GM19238 (cell line): ENCODE results near the gene CLMP.
"Not testable (repeated sequence)": the region's sequence is repeated elsewhere in the genome, so short reads cannot be mapped to it uniquely, and the experiment has no call there.

Source experiments
- DNase-seq: peaks from one replicate; pipeline ENCODE4 v3.0.0; 2011; ENCODE audit warnings: low spot score; ENCODE audit not compliant: insufficient read length

CLMP gene

GRCh38 chr11:123218451-123218850 is 23.4 kb upstream of the CLMP start:
- no peak for DNase-seq

GRCh38 chr11:123217897-123218296 is 22.8 kb upstream of the CLMP start:
- DNase-seq, result no peak

GRCh38 chr11:123216249-123216648 is 21.2 kb upstream of the CLMP start:
- DNase-seq, result no peak

DNA sequence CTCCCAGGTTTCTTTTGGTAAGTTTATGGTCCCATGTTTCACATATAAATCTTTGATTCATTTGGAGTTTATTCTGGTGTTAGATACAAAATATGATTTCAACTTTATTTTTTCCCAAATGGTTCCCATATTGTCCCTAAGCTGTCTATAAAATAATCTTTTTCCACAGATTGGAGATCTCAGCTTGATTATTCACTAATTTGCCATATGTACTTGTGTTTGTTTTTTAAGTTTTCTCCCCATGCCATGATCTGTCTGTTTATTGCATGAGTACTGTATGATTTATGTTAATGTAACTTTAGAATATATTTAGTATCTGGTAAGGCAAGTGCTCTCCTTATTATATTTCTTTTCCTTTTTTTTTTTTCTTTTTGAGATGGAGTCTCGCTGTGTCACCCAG is 19.9 kb upstream of the CLMP start:
- DNase-seq, result no peak

- no peak for DNase-seq
Observed at GRCh38 chr11:123214396-123214795, 19.3 kb upstream of the CLMP start.

DNA sequence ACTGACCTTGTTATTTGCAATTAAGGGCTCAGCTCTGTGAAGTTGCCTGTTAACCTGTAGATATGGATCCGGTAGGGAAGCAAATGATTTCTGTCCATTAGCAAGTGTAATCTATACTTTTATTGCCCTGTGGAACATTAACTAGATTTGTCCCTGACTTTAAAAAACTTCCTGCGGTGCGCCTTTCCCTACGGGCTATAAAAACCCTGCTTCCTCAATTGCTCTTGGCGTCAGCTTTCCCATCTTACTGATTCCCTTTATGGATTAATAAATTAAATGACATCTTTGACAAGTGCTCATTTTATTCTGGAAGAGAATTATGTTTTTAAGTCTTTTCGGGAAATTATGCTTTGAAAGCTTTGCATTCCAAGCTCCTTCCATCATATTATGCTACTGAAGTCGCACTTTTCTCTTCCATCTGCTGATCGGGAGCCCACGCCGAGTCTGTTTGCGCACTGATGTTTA is 18.3 kb upstream of the CLMP start:
- no peak for DNase-seq

DNA sequence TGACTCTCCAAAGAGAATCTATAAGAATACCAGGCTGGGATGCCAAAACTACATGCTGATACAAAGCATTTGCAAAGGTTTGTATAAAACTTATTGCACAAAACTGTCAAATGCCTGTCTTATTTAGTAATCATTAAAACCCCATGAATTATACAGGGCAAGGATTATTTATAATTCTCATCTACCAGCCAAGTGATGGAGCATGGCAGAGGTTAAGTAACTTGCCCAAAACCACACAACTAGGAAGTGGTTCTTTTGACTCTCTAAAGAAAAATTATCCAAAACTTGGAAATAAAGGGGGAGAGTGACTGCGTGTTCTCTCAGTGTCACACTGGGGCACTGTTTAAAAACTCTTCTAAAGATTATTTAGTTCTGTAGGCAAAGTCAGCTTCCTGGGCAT is 17.4 kb upstream of the CLMP start:
- no peak for DNase-seq

DNA sequence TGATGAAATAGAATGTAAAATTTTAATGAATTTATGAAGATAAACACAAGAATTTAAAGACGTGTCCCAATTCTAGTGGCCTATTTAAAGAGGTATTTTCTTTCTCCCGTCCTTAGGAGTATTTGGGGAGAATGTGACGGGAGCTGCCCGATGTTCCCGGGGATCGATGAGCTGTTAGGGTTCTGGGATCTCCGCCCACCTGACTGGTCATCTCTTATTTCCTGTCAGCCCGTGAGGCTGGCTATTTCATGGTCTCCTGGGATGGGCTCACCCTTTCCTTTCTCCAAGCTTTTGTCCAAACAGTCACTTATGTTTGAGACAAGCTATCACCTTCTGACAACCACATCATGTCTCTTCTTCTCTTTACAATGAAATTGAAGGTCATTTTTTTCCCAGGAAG is 16.9 kb upstream of the CLMP start:
- DNase-seq, result no peak

- no peak for DNase-seq
Observed at GRCh38 chr11:123211149-123211852, 16.3 kb upstream of the CLMP start.

- no peak for DNase-seq
Observed at GRCh38 chr11:123209591-123209990, 14.5 kb upstream of the CLMP start.

- DNase-seq, result no peak
Observed at GRCh38 chr11:123206791-123207434, 11.9 kb upstream of the CLMP start.

- DNase-seq, result not testable (repeated sequence)
Observed at GRCh38 chr11:123206055-123206454, 11.0 kb upstream of the CLMP start.

DNA sequence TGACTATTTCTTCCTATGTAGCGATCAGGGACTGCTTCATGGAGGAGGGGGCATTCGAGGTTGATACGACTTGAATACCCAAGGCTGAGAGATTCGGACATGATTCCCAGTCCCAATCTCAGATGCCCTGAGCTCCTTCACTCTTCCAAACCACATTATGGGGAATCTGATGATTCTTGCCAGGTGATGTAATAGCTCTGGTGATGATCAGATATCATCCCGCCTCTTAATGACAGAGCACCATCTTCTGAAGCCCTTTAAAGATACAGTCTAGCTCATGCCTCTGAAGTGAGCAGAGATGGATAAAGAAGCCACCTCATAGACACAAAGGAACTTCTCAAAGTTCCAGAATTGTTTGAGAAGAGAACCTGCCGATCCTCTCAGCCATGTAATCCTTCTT is 8.9 kb upstream of the CLMP start:
- DNase-seq, result no peak

DNA sequence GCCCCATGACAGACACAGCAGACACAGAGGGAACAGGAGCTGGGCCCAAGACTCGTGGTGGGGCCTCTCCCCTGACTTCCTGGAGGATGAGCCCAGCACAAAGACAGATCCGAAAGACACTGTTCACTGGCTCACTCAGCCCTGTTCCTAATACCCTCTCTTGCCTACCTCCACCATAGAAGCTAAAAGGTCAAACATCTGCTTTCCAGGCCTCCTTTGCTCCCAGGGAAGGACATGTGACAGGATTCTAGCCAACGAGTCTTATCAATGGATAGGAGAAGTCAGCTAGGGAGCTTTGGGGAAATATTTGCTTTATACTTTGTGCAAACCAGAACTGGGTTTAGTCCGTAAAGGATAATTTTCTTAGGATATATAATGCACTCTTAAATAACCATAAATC is 8.4 kb upstream of the CLMP start:
- DNase-seq, result no peak

- DNase-seq, result no peak
Observed at GRCh38 chr11:123202155-123203151, 7.4 kb upstream of the CLMP start.

DNA sequence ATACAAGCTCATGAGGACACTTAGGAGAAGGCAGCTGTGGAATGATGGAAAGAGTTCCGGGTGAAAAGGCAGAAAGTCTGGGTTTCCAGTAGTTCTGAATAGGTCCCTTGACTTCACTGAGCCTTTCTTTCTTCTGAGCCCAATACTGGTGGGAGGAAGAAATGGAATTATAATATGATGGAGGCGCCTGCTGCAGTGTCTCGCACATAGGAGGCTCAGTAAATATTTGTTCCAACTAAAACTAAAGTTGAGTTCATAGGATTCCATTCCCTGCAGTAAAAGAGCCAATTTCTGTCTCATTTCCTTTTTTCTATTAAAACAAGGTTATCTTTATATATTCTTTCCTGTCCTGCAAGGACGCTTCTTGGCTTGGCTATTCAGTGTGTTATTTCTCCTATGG is 5.2 kb upstream of the CLMP start:
- no peak for DNase-seq

GRCh38 chr11:123197711-123198110 is 2.7 kb upstream of the CLMP start:
- DNase-seq, result no peak

- no peak for DNase-seq
Observed at GRCh38 chr11:123196060-123196714, 1.1 kb upstream of the CLMP start.

DNA sequence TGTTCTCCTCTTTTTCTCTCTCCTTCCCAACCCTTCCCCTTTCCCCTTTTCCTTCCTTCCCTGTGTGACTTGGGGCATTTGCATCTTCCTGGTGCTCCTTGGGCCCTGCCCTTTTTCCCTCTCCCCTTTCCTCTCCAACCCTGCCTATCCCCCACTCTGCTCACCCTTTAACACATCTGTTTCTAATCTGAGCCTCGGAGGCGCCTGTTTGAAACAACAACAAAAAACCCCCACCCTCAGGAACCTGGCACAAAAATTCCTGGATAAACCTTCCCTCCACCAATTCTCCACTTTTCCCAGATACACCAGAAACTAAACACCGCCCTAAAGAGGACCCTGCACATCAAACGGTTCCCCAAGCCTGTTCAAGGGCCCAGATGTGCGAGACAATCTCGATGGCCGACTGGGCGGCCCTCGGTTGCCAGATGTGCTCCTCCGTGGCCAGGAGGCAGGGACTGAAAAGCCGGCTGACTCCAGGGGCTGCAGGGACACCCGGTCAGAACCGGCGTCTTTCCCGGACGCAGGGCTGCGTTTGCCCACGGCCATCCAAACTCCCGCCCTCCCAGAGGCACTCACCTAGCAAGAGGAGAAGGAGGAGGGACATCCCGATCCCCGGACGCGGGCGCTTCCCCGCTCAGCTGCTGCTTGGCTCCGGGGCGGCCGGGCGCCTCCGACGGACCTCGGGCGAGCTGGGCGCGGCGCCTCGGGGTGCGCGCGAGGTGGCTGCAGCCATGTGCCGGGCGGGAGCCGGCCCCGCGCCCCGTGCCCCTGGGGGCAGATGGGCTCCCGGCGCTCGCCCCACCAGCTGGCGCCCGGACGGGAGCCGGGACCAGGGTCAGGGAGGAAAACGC is 486 bp downstream of the CLMP start:
- no peak for DNase-seq

GRCh38 chr11:123193742-123194141 is 1.3 kb downstream of the CLMP start:
- no peak for DNase-seq

- no peak for DNase-seq
Observed at GRCh38 chr11:123191939-123192338, 3.1 kb downstream of the CLMP start.
